Measurements from ENCODE around the gene SLC45A3.

DNA sequence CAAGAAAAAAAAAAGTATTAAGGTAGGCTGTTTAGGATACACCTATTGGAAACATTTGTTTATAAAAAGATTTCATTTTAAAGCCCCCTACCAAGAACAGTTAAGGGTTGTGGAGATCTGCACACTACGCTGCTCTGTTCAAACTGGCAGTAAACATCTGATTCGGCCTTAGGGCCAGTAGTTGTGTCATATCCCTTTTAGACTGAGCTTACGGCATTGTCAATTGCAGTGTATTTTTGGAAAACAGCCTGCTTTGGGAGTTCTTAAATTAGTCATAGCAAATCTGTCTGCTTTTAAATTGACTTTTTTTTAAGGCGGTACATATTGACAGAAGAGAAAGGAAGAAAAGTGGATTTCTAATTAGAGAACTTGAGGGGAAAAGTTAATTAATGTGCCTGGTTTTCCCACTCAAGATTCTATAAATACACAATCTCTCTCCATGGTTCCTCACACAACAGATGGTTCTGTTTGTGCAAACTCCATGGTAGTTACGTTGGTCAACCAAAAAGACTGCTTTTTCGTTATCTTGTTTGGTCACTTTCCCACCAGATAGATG, 46.8 kb downstream of the SLC45A3 start:
- no peak for TF ChIP-seq POLR2A (IDR thresholded peaks at IDR 0.05; ENCODE audit: low read depth, low read length)
- no peak for TF ChIP-seq TAF1 (IDR thresholded peaks at IDR 0.05; ENCODE audit: low read depth, low read length)
- TF ChIP-seq POLR2AphosphoS5 (IDR thresholded peaks at IDR 0.05; ENCODE audit: low read depth, low read length) = no peak
- no peak for TF ChIP-seq PAX5 (IDR thresholded peaks at IDR 0.05; ENCODE audit: insufficient read depth, low read length, severe bottlenecking)
